ENCODE results near the gene PTRH1.
A peak's percentile ranks its signal among the peaks of the same experiment; 100 is the strongest.
"Not testable (repeated sequence)": the region's sequence is repeated elsewhere in the genome, so short reads cannot be mapped to it uniquely, and the experiment has no call there.

The PTRH1 gene, protein sequence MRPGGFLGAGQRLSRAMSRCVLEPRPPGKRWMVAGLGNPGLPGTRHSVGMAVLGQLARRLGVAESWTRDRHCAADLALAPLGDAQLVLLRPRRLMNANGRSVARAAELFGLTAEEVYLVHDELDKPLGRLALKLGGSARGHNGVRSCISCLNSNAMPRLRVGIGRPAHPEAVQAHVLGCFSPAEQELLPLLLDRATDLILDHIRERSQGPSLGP

DNA sequence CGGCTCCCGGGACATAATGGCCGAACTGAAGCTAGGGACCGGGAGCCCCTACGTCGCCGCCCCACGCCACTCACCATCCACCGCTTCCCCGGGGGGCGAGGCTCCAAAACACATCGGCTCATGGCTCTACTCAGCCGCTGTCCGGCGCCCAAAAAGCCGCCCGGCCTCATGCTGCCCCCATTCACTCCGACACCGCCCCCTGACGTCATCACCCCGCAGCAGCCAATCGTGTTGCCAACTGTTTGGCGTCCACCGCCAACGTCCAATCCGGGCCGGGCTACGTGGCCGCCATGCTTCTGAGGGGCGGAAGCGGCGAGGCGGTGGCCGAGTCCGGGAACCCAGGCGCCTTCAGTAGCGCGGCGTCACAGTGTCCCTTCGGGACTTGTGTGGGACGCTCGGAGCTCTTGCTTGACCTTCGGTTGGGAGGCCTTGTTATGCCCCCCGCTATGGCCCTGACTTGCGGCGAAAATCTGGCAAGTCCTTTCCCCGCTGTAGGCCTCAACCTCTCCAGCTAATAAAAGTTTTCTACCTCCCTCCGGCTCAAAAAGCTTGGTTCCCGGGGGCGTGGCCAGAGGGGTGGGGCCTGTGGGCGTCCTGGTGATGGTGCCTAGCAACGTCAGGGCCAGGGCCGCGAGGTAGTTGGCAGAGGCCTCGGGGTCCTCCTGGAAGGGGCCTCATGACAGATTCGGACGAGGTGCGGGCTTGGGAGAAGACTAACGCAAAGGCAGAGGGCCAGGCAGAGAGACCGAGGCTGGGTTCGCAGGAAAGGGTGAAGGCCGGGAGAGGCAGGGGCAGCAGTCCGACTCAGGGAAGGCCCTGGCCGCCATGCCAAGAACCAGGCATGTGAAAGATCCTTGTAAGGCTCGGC is at the start of gene PTRH1, which contains the start of gene TTC16:
Gene PTRH1 (minus strand): TSS at position 194 of the 868 bp plus-strand sequence. CDS start 24 bp downstream, at position 170.
Gene TTC16 (plus strand): TSS at position 610 of the 868 bp plus-strand sequence. CDS start 67 bp downstream, at position 677.
- H3K4me1 ChIP-seq (ENCODE audit: control insufficient read depth, insufficient read depth, low read length), result peaks cover 18% of the 10 kb centered on the region
- no peaks in the 10 kb centered on the region for H3K9me3 ChIP-seq (ENCODE audit: control insufficient read depth, insufficient read depth, low read length)
- no peaks in the 10 kb centered on the region for H3K27me3 ChIP-seq (ENCODE audit: control insufficient read depth, insufficient read depth, low read length)
- H3K9ac ChIP-seq (ENCODE audit: low read depth, low read length), result peak within 1 kb of the TSS; percentile 67
- H3K27ac ChIP-seq (ENCODE audit: low read depth, low read length), result peak within 1 kb of the TSS; percentile 42
- peak within 1 kb of the TSS; percentile 90 for H3K4me3 ChIP-seq (ENCODE audit: low read depth, low read length)
- H3K36me3 ChIP-seq (ENCODE audit: control insufficient read depth, insufficient read depth, low read length), result no peaks in the 10 kb centered on the region

GRCh38 chr9:127763918-127764384 is 48.5 kb upstream of the PTRH1 start:
- H3K9ac ChIP-seq (ENCODE audit: low read depth, low read length), result no peak overlapping the region
- peaks cover 19% of the 10 kb centered on the region for H3K4me1 ChIP-seq (ENCODE audit: control insufficient read depth, insufficient read depth, low read length)
- H3K4me3 ChIP-seq (ENCODE audit: low read depth, low read length), result no peak overlapping the region
- no peaks in the 10 kb centered on the region for H3K9me3 ChIP-seq (ENCODE audit: control insufficient read depth, insufficient read depth, low read length)
- H3K27me3 ChIP-seq (ENCODE audit: control insufficient read depth, insufficient read depth, low read length), result no peaks in the 10 kb centered on the region
- H3K27ac ChIP-seq (ENCODE audit: low read depth, low read length), result no peak overlapping the region
- no peaks in the 10 kb centered on the region for H3K36me3 ChIP-seq (ENCODE audit: control insufficient read depth, insufficient read depth, low read length)

- H3K27me3 ChIP-seq (ENCODE audit: control insufficient read depth, insufficient read depth, low read length), result no peaks in the 10 kb centered on the region
- H3K4me1 ChIP-seq (ENCODE audit: control insufficient read depth, insufficient read depth, low read length), result peaks cover 16% of the 10 kb centered on the region
- H3K36me3 ChIP-seq (ENCODE audit: control insufficient read depth, insufficient read depth, low read length), result no peaks in the 10 kb centered on the region
- no peak overlapping the region for H3K27ac ChIP-seq (ENCODE audit: low read depth, low read length)
- H3K9me3 ChIP-seq (ENCODE audit: control insufficient read depth, insufficient read depth, low read length), result no peaks in the 10 kb centered on the region
- no peak overlapping the region for H3K4me3 ChIP-seq (ENCODE audit: low read depth, low read length)
- no peak overlapping the region for H3K9ac ChIP-seq (ENCODE audit: low read depth, low read length)
Measured at GRCh38 chr9:127762111-127762676, 46.7 kb upstream of the PTRH1 start.

DNA sequence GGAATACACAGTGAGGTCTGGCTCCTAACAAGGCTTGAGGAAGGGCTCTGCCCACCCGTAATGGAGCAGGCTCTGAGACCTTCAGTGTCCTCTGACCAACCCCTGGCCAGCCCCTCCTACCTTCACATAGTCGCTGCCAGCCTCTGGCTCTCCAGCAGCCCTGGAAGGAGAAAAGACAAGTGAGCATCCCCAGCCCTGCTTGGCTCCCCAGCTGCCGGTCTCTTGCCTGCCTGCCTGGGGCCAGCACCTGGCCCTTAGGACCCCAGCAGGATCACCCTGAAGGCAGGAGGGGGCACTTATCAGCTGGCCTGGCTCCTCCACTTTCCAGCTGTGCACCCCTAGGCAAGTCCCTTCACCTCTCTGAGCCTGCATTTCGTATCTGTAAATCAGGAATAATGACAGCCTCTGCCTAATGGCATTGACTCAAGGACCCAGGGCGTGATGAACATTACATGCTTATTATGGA is 46.1 kb upstream of the PTRH1 start:
- Histone ChIP-seq H3K9ac (ENCODE audit: low read depth, low read length) (no peak overlapping the region), H3K36me3 (ENCODE audit: control insufficient read depth, insufficient read depth, low read length) (no peaks in the 10 kb centered on the region), H3K27me3 (ENCODE audit: control insufficient read depth, insufficient read depth, low read length) (peaks cover under 1% of the 10 kb centered on the region; the same call in 1 of the 2 replicates), H3K4me1 (ENCODE audit: control insufficient read depth, insufficient read depth, low read length) (peaks cover 16% of the 10 kb centered on the region), H3K4me3 (ENCODE audit: low read depth, low read length) (no peak overlapping the region), H3K9me3 (ENCODE audit: control insufficient read depth, insufficient read depth, low read length) (no peaks in the 10 kb centered on the region), H3K27ac (ENCODE audit: low read depth, low read length) (no peak overlapping the region)

- H3K9me3 ChIP-seq (ENCODE audit: control insufficient read depth, insufficient read depth, low read length), result no peaks in the 10 kb centered on the region
- H3K4me3 ChIP-seq (ENCODE audit: low read depth, low read length), result no peak overlapping the region
- no peak overlapping the region for H3K9ac ChIP-seq (ENCODE audit: low read depth, low read length)
- H3K27ac ChIP-seq (ENCODE audit: low read depth, low read length), result no peak overlapping the region
- peaks cover 5% of the 10 kb centered on the region; the same call in 1 of the 2 replicates for H3K27me3 ChIP-seq (ENCODE audit: control insufficient read depth, insufficient read depth, low read length)
- no peaks in the 10 kb centered on the region for H3K36me3 ChIP-seq (ENCODE audit: control insufficient read depth, insufficient read depth, low read length)
- H3K4me1 ChIP-seq (ENCODE audit: control insufficient read depth, insufficient read depth, low read length), result peaks cover 16% of the 10 kb centered on the region
Measured at GRCh38 chr9:127761061-127761460, 45.6 kb upstream of the PTRH1 start.

GRCh38 chr9:127758843-127759242 is 43.4 kb upstream of the PTRH1 start:
- Histone ChIP-seq H3K27ac (ENCODE audit: low read depth, low read length) (no peak overlapping the region), H3K9ac (ENCODE audit: low read depth, low read length) (no peak overlapping the region), H3K36me3 (ENCODE audit: control insufficient read depth, insufficient read depth, low read length) (no peaks in the 10 kb centered on the region), H3K4me3 (ENCODE audit: low read depth, low read length) (no peak overlapping the region), H3K9me3 (ENCODE audit: control insufficient read depth, insufficient read depth, low read length) (no peaks in the 10 kb centered on the region), H3K27me3 (ENCODE audit: control insufficient read depth, insufficient read depth, low read length) (peaks cover 13% of the 10 kb centered on the region), H3K4me1 (ENCODE audit: control insufficient read depth, insufficient read depth, low read length) (peaks cover 15% of the 10 kb centered on the region)

DNA sequence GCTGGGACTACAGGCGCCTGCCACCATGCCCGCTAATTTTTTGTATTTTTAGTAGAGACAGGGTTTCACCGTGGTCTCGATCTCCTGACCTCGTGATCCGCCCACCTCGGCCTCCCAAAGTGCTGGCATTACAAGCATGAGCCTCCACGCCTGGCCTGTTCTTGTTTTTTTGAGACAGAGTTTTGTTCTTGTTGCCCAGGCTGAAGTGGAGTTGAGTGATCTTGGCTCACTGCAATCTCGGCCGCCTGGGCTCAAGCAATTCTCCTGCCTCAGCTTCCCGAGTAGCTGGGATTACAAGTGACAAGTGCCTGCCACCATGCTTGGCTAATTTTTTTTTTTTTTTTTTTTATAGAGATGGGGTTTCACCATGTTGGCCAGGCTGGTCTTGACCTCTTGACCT is 41.3 kb upstream of the PTRH1 start:
- H3K4me3 ChIP-seq (ENCODE audit: low read depth, low read length); H3K4me1 ChIP-seq (ENCODE audit: control insufficient read depth, insufficient read depth, low read length); H3K27ac ChIP-seq (ENCODE audit: low read depth, low read length); H3K36me3 ChIP-seq (ENCODE audit: control insufficient read depth, insufficient read depth, low read length); H3K9me3 ChIP-seq (ENCODE audit: control insufficient read depth, insufficient read depth, low read length); H3K9ac ChIP-seq (ENCODE audit: low read depth, low read length): not testable (repeated sequence)
- H3K27me3 ChIP-seq (ENCODE audit: control insufficient read depth, insufficient read depth, low read length), result peaks cover 28% of the 10 kb centered on the region

- H3K4me1 ChIP-seq (ENCODE audit: control insufficient read depth, insufficient read depth, low read length), result no peaks in the 10 kb centered on the region; the same call in 1 of the 2 replicates
- H3K27ac ChIP-seq (ENCODE audit: low read depth, low read length), result no peak overlapping the region
- H3K9ac ChIP-seq (ENCODE audit: low read depth, low read length), result no peak overlapping the region
- no peak overlapping the region for H3K4me3 ChIP-seq (ENCODE audit: low read depth, low read length)
- no peaks in the 10 kb centered on the region for H3K36me3 ChIP-seq (ENCODE audit: control insufficient read depth, insufficient read depth, low read length)
- no peaks in the 10 kb centered on the region for H3K9me3 ChIP-seq (ENCODE audit: control insufficient read depth, insufficient read depth, low read length)
- peaks cover 28% of the 10 kb centered on the region for H3K27me3 ChIP-seq (ENCODE audit: control insufficient read depth, insufficient read depth, low read length)
Measured at GRCh38 chr9:127756233-127756632, 40.8 kb upstream of the PTRH1 start.

DNA sequence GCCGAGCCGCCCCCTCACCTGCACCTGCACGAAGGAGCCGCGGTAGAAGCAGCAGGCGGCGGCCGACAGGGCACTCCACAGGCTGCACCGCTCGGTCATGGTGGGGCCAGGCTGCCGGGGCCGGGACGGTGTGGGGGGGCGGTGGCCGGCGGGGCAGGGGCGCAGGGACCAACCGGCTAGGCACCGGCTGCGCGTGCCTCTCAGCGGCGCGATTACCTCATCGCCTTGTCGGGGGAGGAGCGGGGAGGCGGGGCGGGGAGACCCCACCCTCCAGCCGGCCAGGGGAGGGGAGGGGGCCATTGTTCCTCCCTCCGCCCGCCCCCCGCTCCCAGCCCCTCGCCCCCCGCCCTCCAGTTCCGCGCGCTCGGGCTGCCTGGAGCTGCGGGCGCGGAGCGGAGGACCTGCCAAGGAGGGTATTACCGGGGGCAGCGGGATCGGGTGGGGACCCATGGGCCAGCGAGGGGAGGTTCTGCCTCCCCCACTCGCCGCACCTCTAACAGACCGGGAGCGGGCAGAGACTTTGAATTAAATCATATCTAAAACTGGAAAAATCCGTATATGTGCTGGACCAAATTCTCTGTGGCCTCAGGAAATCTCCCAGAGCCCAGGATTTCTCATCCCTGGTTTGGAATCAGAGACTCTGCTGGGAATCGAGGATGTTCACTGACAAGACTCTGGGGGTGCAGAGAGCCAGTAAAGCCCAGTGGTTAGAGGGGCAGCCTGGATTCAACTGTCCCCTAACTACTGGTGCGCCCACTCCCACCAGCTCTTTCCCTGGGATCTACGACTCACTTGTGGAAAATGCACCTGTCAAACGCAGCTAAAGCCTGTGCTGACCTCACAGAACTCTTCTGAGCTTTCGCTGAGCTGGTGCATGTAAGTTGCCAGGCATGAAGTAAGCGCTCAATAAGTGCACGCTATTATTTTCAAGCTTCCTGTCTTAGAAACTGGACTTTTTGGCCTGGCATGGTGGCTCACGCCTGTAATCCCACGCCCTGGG is 39.9 kb upstream of the PTRH1 start:
- Histone ChIP-seq H3K27ac (ENCODE audit: low read depth, low read length) (peak overlapping the region; percentile 47), H3K4me1 (ENCODE audit: control insufficient read depth, insufficient read depth, low read length) (no peaks in the 10 kb centered on the region; the same call in 1 of the 2 replicates), H3K36me3 (ENCODE audit: control insufficient read depth, insufficient read depth, low read length) (peaks cover 3% of the 10 kb centered on the region; the same call in 1 of the 2 replicates), H3K4me3 (ENCODE audit: low read depth, low read length) (peak overlapping the region; percentile 79), H3K27me3 (ENCODE audit: control insufficient read depth, insufficient read depth, low read length) (peaks cover 28% of the 10 kb centered on the region), H3K9ac (ENCODE audit: low read depth, low read length) (peak overlapping the region; percentile 61; the same call in 1 of the 2 replicates), H3K9me3 (ENCODE audit: control insufficient read depth, insufficient read depth, low read length) (no peaks in the 10 kb centered on the region)

All from HUES48 (cell line).